K562 (cell line): ENCODE results near the gene ZDHHC18. TPM values are rescaled to one million over a fixed set of nuclear protein-coding genes. Genes with fewer than 3 reads are reported as not detected.
A peak's percentile ranks its signal among the peaks of the same experiment; 100 is the strongest.

Source experiments
- AFF1 ChIP-seq, 2 experiments: fragments of 450-650 bp; IDR thresholded peaks; 2 replicates each; pipeline ENCODE4 v1.6.1; 2018; ENCODE audit warnings: mild to moderate bottlenecking in 2 of 2, low read depth in 1 of 2; ENCODE audit not compliant: partially characterized antibody in 2 of 2
- BCL6 ChIP-seq: fragments of 250-450 bp; sonication (Bioruptor Pico); IDR thresholded peaks from 2 replicates; pipeline ENCODE4 v1.4.0; 2020
- CBX5 ChIP-seq: IDR thresholded peaks from 2 replicates; pipeline ENCODE4 v1.6.1; 2014; ENCODE audit warnings: low read depth, borderline replicate concordance
- DNMT1 ChIP-seq: fragments of 450-650 bp; IDR thresholded peaks from 2 replicates; pipeline ENCODE4 v1.6.1; 2016; ENCODE audit warnings: antibody characterized with exemption, mild to moderate bottlenecking
- E2F4 ChIP-seq: sonication (generic); formaldehyde crosslinking; IDR thresholded peaks from 2 replicates; pipeline ENCODE4 v1.8.0; 2022; ENCODE audit warnings: mild to moderate bottlenecking, low read depth, missing genetic modification reagents
- FOXP1 ChIP-seq: sonication (generic); formaldehyde crosslinking; IDR thresholded peaks from 2 replicates; pipeline ENCODE4 v1.8.0; 2022; ENCODE audit warnings: mild to moderate bottlenecking, missing genetic modification reagents
- NR0B1 ChIP-seq: fragments of 450-650 bp; IDR thresholded peaks from one replicate; pipeline ENCODE4 v1.6.1; 2018; ENCODE audit warnings: mild to moderate bottlenecking, moderate library complexity; ENCODE audit not compliant: partially characterized antibody
- PHB ChIP-seq: fragments of 250-450 bp; sonication (Bioruptor Pico); IDR thresholded peaks from 2 replicates; pipeline ENCODE4 v1.5.0; 2021
- SIN3A ChIP-seq, 2 experiments: fragments of 150-350 bp in 1 of 2; IDR thresholded peaks; 2 replicates each; pipeline ENCODE4 v1.6.1; 2011 to 2016; ENCODE audit warnings: borderline replicate concordance in 2 of 2, low read depth in 2 of 2, low read length in 2 of 2, mild to moderate bottlenecking in 2 of 2, moderate library complexity in 2 of 2; ENCODE audit not compliant: control insufficient read depth in 1 of 2
- SNRNP70 ChIP-seq: fragments of 200-400 bp; formaldehyde crosslinking; optimal IDR thresholded peaks from 2 replicates; pipeline ENCODE3; 2017; ENCODE audit warnings: low read depth, low read length
- TCF3 ChIP-seq: sonication (generic); formaldehyde crosslinking; IDR thresholded peaks from 2 replicates; pipeline ENCODE4 v1.4.0; 2020; ENCODE audit warnings: mild to moderate bottlenecking, missing genetic modification reagents
- U2AF1 ChIP-seq: fragments of 200-400 bp; formaldehyde crosslinking; optimal IDR thresholded peaks from 2 replicates; pipeline ENCODE3; 2017; ENCODE audit warnings: mild to moderate bottlenecking, low read depth, low read length, moderate library complexity
- USF1 ChIP-seq: sonication (generic); formaldehyde crosslinking; IDR thresholded peaks from 2 replicates; pipeline ENCODE4 v1.9.0; 2022; ENCODE audit warnings: mild to moderate bottlenecking, missing genetic modification reagents
- ZBTB7A ChIP-seq: IDR thresholded peaks from 2 replicates; pipeline ENCODE4 v1.6.1; 2011; ENCODE audit warnings: low read depth, mild to moderate bottlenecking, low read length, moderate library complexity, borderline replicate concordance; ENCODE audit not compliant: control insufficient read depth
- ZNF507 ChIP-seq: conservative IDR thresholded peaks from 2 replicates; pipeline ENCODE4 v1.6.1; 2017; ENCODE audit warnings: missing genetic modification characterization, missing compliant biosample characterization
- polyA plus RNA-seq, 8 experiments: library from polyadenylated mRNA; depleted of rRNA in 4 of 8; stranded (reverse) in 5 of 8; unstranded in 3 of 8; fragments of >200 nt; fragmentation: Nextera tagmentation in 2 of 8; fragmentation: Illumina TruSeq in 1 of 8; extraction: Ambion mirVana in 2 of 8; extraction: Trizol in 1 of 8; gene quantifications; 2 replicates each; pipeline versions ENCODE4 v1.2.1 to v1.2.3, GENCODE V29; 2011 to 2014; ENCODE audit warnings: inconsistent platforms in 1 of 8, missing spikeins in 1 of 8
- total RNA-seq, 7 experiments: library from RNA; depleted of rRNA in 6 of 7; stranded (reverse); fragments of >200 nt in 6 of 7; fragmentation: Illumina TruSeq in 2 of 7; extraction: Trizol in 2 of 7; gene quantifications; 2 replicates each; pipeline versions ENCODE4 v1.2.1 to v1.2.3, GENCODE V29; 2011 to 2021; ENCODE audit warnings: low replicate concordance in 1 of 7
- TF ChIP-seq, protein P1 (sequence below): fragments of 450-650 bp; IDR thresholded peaks from 2 replicates; pipeline ENCODE4 v1.6.1; 2016; ENCODE audit warnings: borderline replicate concordance

ZDHHC18 gene
- total and polyA plus RNA-seq, 9 of the 15 experiments (the other 6 are each of a cell fraction or from before 2014, with no cell fraction given): 0.42 to 35.6 (median 15.8) TPM

GRCh38 chr1:26889551-26890466 is 63.3 kb downstream of the ZDHHC18 start, which contains the start of gene GPN2 (continued):
- TF ChIP-seq AFF1 (IDR thresholded peaks at IDR 0.05; ENCODE audit: low read depth in 1 of 2, partially characterized antibody in 2 of 2) (peak in 1 of 2 experiments; percentile 58), DNMT1 (0 out of 2 replicates have a peak, but pooled peaks have one; percentile 44), CBX5 (peak; percentile 12; the same call in 1 of the 2 replicates), NR0B1 (no peak), E2F4 (CRISPR knock-in tag) (peak; percentile 46; the same call in 1 of the 2 replicates), U2AF1 (peak; percentile 93), SNRNP70 (no peak), PHB (CRISPR knock-in tag) (0 out of 2 replicates have a peak, but pooled peaks have one; percentile 63), FOXP1 (peak; percentile 75; the same call in 1 of the 2 replicates), BCL6 (CRISPR knock-in tag) (no peak), SIN3A (IDR thresholded peaks at IDR 0.05; ENCODE audit: borderline replicate concordance in 2 of 2, control insufficient read depth in 1 of 2, low read depth in 2 of 2, low read length in 2 of 2) (peak; percentile 95 to 98), ZBTB7A (peak; percentile 52; the same call in 1 of the 2 replicates), TCF3 (CRISPR knock-in tag) (peak; percentile 32), ZNF507 (no peak), USF1 (peak; percentile 35; the same call in 1 of the 2 replicates)
- TF ChIP-seq, protein P1, sequence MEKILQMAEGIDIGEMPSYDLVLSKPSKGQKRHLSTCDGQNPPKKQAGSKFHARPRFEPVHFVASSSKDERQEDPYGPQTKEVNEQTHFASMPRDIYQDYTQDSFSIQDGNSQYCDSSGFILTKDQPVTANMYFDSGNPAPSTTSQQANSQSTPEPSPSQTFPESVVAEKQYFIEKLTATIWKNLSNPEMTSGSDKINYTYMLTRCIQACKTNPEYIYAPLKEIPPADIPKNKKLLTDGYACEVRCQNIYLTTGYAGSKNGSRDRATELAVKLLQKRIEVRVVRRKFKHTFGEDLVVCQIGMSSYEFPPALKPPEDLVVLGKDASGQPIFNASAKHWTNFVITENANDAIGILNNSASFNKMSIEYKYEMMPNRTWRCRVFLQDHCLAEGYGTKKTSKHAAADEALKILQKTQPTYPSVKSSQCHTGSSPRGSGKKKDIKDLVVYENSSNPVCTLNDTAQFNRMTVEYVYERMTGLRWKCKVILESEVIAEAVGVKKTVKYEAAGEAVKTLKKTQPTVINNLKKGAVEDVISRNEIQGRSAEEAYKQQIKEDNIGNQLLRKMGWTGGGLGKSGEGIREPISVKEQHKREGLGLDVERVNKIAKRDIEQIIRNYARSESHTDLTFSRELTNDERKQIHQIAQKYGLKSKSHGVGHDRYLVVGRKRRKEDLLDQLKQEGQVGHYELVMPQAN: peak; percentile 96; the same call in 1 of the 2 replicates
